Choroid plexus epithelial cell (primary cell): ENCODE measurements around the gene CNR2.

Source experiments
- DNase-seq: peaks from one replicate; pipeline ENCODE4 v3.0.0-alpha.2; 2010; ENCODE audit warnings: low read depth
- H3K4me3 ChIP-seq: 2 replicates; pipeline ENCODE4 v1.5.1; 2011; ENCODE audit warnings: low read depth, mild to moderate bottlenecking, control low read depth, low read length, moderate library complexity
- TF ChIP-seq, protein P1 (sequence below): conservative IDR thresholded peaks from 2 replicates; pipeline ENCODE4 v1.5.1; 2011; ENCODE audit warnings: low read depth, mild to moderate bottlenecking, control low read depth, inconsistent platforms, low read length, moderate library complexity

The CNR2 gene

GRCh38 chr1:23953020-23953419 is 39.9 kb upstream of the CNR2 start:
- TF ChIP-seq, protein P1, sequence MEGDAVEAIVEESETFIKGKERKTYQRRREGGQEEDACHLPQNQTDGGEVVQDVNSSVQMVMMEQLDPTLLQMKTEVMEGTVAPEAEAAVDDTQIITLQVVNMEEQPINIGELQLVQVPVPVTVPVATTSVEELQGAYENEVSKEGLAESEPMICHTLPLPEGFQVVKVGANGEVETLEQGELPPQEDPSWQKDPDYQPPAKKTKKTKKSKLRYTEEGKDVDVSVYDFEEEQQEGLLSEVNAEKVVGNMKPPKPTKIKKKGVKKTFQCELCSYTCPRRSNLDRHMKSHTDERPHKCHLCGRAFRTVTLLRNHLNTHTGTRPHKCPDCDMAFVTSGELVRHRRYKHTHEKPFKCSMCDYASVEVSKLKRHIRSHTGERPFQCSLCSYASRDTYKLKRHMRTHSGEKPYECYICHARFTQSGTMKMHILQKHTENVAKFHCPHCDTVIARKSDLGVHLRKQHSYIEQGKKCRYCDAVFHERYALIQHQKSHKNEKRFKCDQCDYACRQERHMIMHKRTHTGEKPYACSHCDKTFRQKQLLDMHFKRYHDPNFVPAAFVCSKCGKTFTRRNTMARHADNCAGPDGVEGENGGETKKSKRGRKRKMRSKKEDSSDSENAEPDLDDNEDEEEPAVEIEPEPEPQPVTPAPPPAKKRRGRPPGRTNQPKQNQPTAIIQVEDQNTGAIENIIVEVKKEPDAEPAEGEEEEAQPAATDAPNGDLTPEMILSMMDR, result no peak
- H3K4me3 ChIP-seq, result no peak overlapping the region
- no peak for DNase-seq

GRCh38 chr1:23947366-23947765 is 34.2 kb upstream of the CNR2 start:
- no peak for DNase-seq
- TF ChIP-seq, protein P1, result no peak
- H3K4me3 ChIP-seq, result no peak overlapping the region

- TF ChIP-seq, protein P1, result no peak
- H3K4me3 ChIP-seq, result no peak overlapping the region
- no peak for DNase-seq
Measured at GRCh38 chr1:23936481-23937176, 23.5 kb upstream of the CNR2 start.

DNA sequence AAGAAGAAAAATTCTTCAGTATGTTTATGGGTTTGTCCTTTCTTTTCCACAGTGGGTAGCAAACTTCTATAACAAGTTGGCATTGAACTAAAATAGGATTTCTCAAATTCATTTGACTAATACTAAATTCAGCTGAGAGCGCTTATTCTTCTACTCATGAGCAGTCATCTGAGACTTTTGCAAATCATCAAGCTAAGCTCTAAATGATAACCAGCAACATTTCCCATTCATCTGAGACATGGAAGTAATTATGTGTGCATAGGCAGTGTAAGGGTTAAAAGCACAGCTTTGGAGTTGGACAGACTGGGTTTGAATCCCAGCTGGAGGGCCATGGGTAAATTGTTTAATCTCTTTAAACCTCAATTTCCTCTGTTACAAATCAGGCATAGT is 18.3 kb upstream of the CNR2 start:
- DNase-seq, result no peak
- TF ChIP-seq, protein P1, result no peak
- H3K4me3 ChIP-seq, result no peak overlapping the region

DNA sequence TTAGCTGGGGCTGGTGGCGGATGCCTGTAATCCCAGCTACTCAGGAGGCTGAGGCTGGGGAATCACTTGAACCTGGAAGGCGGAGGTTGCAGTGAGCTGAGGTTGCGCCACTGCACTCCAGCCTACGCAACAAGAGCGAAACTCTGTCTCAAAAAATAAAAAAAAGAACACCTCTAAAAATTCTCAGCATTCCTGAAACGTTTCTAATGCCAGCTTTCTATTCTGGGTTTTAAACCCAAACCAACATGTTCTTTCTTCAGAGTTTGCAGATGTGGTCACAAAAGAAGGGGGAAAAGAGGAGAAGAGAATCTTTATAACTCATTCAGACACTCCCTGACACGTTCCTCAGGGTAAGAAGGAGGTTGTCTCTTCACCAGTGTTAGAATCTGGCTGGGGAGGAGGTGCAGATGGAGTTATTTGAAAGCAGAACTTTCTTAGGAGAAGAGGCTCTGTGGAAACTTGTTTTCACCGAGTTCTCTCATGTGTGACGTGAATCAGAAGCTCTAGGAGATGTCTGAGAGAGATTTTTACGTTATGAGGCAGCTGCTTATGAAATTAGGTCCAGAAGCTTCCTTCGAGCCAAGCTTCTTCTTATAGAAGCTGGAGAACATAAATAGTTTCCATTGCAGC is 17.8 kb upstream of the CNR2 start:
- TF ChIP-seq, protein P1, result no peak
- peak; percentile 81 for DNase-seq
- no peak overlapping the region for H3K4me3 ChIP-seq

- TF ChIP-seq, protein P1, result no peak
- H3K4me3 ChIP-seq, result no peak overlapping the region
- no peak for DNase-seq
Measured at GRCh38 chr1:23930270-23930669, 17.1 kb upstream of the CNR2 start.

DNA sequence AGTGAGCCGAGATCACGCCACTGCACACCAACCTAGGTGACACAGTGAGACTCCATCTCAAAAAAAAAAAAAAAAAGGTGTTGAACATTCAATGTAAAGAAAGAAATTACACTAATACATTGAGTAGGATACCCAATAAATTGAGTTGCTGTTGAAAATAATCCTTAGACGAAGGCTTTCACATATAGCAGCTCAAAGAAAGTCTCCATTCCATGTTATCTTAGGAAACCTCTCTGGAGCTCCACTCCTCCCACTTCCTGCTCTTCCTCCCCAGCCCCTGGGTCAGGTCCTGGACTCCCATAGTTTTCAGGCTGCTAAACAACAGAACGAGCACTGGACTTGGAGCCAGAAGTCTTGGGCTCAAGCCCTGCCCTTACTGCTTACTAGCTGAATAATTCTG is 15.6 kb upstream of the CNR2 start:
- H3K4me3 ChIP-seq, result no peak overlapping the region
- no peak for DNase-seq
- TF ChIP-seq, protein P1, result no peak
